Measurements from ENCODE around the gene ZHX3.

The ZHX3 gene

DNA sequence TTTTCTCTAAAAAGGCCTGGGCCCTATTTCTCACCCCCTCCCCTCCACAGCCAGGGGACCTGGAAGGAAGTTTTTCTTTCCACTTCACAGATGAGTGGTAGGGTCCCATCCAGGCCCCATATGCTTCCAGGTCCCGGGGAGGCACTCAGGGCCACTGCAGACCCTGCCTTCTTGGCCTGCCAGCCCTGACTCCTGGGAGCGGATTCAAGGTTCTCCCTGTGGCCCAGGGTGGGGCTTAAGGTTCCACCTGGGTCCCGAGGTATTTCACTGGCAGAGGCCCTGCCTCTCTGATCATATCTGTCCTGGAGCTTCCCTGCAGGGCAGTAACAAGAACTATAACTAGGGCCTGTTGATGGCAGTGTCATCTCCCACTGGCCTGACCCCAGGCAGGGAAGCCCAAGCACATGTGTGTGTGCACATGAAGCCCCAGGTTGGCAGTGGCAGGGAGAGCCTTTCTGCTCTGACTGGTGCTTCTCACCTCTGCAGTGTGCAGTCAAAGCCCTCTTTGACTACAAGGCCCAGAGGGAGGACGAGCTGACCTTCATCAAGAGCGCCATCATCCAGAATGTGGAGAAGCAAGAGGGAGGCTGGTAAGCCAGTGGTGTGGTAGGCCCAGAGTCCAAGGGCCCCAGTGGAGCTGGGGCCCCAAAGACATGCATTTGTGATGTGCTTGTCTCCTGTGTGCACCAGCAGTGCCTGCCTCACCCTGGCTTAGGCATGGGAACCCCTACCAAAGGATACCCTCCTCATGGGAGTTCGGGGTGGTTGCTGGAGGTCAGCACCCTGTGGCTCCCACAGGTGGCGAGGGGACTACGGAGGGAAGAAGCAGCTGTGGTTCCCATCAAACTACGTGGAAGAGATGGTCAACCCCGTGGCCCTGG is 149.0 kb downstream of the ZHX3 start:
- no peak for DNase-seq

DNA sequence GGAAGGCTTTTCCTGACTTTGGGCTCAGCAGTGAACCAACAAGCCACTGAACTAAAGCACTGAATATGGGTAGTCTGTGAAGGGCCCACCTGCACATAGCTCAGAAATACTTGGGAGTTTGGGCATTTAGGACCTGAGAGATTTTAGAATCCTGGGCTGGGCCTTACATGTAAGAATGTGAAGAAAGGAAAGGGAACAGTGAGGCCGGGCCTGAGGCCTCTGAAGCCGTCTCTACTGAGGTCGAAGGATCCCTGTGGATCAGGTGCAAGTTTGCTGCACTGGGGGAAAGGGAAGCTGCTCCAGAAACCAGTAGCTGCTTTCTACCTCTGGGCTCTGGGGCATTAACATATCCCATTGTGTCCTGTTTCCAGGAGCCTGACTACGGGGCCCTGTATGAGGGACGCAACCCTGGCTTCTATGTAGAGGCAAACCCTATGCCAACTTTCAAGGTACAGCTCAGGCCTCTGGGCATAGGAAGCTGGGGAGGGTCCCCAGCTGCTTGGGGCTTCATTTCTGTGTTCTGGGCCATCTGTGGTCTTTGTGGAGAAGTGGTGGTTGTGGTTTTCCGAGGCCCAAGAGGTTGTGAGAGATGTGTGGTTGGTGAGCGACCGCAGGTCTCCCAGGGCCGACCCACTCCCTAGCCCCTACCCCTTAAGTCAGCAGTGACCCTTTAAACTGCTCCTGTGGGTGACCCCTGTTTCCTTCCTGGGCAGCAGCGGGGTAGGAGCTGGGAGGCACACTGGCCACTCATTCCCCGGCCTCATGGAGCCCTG is 149.9 kb downstream of the ZHX3 start:
- no peak for DNase-seq

DNA sequence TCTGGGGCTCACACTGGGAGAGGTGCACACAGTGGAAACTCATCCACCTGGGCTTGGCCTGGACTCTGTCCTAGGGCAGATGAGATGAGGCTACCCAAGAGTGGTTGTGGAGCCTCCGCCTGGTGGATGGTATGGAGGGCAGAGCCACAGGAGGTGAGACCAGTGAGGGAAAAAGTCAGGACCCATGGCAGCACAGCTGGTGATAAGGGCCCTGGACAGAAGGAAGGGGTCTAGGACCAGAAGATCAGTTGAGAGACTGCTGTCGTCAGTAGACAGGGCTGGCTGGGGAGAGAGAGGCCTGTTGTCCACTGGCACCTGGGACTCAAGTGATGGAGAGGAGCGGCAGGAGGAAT is 150.4 kb downstream of the ZHX3 start:
- DNase-seq, result no peak

DNA sequence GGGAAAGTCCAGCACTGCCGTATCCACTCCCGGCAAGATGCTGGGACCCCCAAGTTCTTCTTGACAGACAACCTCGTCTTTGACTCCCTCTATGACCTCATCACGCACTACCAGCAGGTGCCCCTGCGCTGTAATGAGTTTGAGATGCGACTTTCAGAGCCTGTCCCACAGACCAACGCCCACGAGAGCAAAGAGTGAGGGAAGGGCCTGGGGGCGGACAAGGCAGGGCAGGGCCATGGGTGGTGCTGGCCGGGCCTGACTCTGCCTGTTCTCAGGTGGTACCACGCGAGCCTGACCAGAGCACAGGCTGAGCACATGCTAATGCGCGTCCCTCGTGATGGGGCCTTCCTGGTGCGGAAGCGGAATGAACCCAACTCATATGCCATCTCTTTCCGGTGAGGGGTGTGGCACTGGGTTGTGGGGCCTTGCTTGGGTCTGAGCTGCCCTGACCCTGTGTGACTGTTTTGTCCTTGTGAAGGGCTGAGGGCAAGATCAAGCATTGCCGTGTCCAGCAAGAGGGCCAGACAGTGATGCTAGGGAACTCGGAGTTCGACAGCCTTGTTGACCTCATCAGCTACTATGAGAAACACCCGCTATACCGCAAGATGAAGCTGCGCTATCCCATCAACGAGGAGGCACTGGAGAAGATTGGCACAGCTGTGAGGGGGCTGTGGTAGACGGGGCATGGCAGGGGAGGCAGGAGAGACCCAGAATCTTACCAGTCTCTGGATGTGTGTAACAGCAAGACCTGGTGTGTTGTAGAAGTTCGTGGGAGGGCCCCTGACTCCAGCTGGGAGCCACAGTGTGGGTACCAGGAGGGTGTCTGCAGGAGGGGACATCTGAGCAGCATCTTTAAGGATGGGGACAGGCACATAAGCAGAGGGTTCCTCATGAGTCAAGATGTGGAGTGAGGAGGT is 151.1 kb downstream of the ZHX3 start:
- no peak for DNase-seq

DNA sequence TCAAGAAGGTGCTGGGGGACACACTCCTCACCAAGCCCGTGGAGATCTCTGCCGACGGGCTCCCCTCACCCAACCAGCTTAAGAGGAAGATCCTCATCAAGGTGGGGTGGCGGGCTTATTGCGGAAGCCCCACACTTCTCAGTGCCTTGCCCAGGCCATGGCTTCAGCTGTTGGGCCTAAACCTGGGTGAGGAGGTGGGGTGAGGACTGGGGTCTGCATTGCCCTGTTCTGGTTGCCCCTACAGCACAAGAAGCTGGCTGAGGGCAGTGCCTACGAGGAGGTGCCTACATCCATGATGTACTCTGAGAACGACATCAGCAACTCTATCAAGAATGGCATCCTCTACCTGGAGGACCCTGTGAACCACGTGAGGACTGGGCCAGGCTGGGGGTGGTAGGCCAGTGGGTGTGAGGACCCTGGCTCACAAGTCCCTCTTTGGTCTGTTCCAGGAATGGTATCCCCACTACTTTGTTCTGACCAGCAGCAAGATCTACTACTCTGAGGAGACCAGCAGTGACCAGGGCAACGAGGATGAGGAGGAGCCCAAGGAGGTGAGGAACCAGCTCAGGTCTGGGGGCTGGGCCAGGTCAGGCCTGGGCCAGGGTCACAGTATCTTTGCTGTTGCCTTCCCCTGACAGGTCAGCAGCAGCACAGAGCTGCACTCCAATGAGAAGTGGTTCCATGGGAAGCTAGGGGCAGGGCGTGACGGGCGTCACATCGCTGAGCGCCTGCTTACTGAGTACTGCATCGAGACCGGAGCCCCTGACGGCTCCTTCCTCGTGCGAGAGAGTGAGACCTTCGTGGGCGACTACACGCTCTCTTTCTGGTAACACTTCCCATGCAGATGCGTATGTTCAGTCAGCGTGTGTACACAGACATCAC is 152.3 kb downstream of the ZHX3 start:
- DNase-seq, result no peak

DNA sequence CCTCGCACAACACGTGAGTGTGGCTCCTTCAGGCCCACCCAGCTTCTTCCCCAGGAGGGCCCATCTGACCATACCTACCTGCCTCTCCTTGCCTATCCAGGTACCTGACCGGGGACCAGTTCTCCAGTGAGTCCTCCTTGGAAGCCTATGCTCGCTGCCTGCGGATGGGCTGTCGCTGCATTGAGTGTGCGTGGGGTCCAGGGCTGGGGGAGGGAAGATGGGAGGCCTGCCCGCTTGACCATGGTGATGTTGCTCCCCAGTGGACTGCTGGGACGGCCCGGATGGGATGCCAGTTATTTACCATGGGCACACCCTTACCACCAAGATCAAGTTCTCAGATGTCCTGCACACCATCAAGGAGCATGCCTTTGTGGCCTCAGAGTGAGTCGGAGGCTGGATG is 153.7 kb downstream of the ZHX3 start:
- DNase-seq, result no peak

DNA sequence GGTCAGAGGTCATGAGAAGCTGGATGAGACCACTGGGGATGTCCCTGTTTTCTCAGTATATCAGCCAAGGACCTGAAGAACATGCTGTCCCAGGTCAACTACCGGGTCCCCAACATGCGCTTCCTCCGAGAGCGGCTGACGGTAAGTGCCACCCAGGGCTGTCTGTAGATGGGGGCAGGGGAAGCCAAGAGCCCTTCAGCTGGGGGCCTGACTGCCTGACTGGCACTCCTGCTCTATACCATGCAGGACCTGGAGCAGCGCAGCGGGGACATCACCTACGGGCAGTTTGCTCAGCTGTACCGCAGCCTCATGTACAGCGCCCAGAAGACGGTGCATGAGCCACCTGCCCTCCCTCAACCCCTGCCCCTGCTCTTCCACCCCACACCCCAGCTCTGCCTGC is 155.1 kb downstream of the ZHX3 start:
- DNase-seq, result no peak

DNA sequence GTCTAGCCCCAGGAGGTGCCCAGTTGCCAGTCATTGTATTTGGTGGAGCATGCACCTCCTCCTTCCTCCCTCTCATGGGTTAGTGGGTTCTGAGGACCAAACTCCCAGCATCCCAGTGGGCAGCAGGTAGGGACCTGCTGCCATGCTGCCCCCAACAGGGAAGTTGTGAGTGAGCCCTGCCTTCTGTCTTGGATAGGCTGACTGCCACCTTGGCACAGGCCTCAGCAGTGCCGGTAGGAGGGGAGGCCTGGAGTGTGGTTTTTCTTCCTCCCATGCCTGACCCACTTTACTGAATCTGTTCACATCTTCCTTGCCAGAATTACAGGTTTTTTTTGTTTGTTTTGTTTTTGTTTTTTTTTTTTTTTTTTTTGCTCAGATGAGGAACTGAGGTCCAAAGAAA is 155.6 kb downstream of the ZHX3 start:
- DNase-seq, result no peak

DNA sequence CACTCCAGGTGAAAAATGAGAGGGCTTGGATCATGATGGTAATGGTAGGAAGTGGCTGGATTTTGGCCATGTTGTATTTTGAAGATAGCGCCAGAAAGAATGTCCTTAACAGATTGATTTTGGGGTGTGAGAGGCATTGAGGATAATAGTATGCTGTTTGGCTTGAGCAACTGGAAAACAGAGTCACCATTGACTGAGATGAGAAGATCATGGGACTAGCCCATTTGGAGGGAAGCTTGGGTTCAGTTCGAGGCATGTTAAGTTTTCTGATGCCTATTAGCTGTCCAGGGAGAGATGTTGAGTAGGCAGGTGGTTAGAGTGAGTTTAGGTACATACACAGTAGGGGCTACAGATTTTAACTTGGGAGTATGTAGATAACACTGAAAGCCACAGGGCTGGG is 156.8 kb downstream of the ZHX3 start:
- DNase-seq, result no peak

DNA sequence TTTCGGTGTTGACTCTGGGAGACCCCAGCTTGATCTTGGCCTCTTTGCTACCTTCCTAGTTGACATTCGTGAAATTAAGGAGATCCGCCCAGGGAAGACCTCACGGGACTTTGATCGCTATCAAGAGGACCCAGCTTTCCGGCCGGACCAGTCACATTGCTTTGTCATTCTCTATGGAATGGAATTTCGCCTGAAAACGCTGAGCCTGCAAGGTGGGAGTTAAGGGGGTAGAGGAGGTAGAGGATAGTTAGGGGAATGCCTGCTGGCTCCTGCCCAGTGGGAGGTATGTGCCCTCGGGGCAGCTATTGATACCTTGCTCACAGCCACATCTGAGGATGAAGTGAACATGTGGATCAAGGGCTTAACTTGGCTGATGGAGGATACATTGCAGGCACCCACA is 158.0 kb downstream of the ZHX3 start:
- no peak for DNase-seq

DNA sequence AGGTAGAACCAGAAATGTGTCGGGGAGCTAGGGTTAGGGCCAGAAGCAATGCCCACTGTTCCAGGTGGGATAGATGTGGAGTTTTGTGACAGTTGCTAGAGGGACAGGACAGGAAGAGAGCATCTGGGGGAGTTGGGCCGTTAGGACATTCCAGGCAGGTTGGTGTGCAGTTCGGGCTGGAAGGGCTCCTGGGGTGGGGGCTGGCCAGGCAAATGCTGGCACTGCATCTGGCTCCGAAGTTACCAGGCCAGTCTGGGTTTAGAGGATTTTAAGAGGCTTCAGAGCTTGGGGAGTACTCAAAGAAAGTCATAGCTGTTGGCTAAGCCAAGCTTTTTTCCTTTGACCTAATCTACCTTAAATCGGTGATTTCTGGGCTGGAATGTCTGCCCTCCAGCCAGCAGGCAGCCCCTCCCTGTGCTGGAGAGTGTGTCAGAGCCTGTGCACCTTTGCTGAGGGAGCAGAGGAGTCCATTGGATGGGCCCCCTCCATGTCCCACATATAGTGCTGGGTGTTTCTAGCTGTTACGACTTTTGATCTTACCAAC is 159.4 kb downstream of the ZHX3 start:
- DNase-seq, result no peak

DNA sequence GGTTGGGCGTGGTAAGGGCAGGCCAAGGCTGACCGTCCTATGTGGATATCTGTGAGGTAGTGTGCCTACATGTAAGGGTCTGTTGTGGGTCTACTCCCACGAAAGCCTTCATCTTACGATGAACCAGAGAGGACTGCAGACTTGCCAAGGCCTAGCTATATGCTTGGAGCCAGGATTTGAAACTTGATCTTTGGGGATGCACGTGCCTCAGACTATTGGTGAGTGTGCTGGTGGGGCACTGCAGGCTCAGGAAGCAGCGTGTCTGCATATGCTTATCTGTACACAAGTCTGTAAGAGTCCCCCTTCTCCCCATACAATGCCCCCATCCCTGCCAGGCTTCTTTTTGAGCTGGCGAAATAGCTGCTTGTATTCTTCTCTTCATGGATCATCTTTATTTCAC is 162.3 kb downstream of the ZHX3 start:
- DNase-seq, result no peak

DNA sequence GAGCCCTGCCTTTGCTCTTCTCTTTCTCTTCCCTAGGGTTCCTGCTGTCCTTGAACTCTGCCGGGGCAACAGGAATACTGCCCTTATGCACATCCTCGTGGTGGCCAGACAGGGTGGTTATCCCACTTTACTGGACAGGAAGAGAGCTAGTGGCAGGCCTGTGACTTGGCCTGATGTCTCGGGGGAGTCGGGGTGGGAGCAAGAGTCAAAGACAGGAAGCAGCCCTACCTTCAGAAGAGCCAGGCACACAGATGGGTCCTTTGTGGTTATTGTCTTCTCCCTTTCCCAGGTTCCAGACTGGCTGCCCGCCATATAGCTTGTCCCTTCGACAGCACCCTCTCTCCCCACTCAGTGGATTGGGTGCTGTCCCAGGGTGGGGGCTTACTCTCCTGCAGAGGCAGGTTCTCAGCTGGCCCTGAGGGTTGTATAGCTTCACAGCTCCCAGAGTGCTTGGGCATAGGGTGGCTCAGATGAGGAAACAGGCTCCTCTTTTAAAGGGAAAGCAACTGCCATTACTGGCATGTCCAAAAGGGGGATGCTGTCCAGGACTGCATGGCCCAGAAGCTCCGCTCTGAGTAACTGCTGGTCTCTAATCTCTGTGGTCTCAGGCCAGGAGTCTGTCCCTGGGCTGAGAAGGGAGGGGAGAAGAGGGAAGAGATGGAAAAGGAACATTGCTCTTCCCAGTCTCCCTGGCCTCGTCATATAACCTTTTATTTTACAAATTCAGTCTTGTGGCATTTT is 162.9 kb downstream of the ZHX3 start:
- DNase-seq, result no peak

DNA sequence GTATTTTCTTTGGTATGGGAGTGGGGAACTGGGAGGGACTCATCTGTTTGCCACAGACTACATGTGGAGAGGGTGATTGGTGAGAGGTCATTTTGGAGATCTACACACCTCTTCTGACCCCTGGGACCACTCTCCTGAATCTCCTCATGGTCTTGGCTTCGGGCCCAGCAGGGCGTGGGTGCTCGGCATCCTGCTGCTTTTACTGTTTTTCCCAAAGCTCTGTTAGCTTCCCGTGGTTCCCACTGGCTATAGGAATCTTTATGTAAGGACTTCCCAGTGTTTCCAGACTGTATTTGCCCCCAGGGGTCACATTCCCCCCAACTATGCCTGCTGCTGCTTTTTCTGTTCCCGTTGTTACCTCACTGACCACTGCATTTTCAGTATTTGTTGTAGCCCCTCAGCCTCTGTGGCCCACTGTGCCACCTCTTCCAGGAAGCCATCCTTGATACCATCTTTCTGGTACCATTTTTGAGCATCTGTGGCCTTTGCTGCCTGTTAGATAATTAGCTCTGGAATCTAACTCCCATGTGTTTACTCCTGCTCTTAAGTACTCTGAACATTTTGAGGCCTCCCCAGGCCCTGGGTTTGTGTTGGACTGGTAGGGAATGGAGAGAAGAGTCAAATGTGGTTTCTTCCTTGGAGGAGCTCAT is 165.3 kb downstream of the ZHX3 start:
- DNase-seq, result no peak

DNA sequence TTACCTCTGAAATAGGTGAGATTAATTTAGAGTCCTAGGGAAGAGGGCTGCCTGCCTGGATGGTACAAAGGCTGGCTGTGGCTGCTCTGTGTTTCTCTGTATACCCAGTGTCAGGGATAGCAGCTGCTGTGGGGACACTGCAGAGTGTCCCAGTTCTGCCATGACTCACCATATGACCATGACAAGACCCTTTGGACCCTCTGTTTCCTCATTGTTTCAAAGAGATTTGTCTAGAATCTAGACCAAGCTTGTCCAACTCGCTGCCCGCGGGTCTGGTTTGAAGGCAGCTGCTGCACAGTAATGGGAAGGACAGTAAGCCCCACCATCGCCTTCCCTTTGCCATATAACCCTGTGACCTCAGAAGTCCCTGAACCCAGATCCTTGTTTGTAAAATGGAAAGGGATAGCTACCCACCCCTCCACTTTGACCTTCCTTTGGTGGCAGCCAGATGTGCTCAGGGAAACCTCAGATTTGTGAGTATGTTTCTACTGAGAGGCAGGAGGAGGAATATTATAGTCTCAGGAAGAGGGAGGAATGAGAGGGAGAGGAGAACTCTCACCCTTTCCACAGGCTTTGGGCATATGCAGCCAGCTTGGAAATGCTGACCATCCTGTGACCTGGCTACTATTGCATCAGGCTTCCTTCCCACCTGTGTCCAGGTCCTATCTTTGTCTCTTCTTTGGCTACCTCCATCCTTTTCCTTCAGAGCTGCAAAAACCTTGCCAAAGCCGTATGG is 166.2 kb downstream of the ZHX3 start:
- no peak for DNase-seq

DNA sequence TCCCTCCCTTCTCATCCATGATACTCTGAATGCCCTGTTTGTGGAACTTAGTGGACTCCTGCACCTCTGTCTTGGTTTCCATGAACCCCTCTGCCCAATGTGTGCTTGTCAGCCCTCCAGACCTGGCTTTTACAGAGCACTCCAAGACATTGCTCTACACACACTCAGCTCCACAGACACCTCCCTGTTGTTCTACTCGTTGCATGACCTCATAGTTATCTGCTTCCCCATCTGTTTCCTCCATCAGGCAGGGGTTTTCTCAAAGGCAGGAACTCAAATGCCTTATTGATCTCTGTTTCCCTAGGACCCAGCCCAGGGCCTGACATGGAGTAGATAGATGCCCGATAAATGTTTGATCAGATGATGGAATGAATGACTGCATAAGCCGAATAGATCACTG is 166.9 kb downstream of the ZHX3 start:
- DNase-seq, result peak in 1 of 6 experiments; percentile 11

DNA sequence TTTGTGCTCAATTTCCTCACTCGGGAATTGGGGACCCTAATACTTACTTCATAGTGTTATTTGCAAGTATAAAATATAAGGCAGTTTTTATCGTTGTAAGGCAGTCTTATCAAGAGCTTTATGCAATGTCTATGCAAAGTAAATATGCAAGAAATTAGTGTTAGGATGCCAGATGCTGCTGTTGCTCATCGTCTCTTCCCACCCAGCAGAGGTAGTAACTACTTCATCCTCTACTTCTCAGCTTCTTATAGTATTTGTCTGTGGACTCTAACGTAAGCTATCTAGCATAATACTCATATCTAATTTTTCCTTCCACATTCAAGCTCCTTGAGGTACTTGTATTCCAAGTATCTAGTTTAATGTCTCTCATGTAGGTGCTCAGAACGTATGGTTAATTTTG is 168.6 kb downstream of the ZHX3 start:
- DNase-seq, result no peak

DNA sequence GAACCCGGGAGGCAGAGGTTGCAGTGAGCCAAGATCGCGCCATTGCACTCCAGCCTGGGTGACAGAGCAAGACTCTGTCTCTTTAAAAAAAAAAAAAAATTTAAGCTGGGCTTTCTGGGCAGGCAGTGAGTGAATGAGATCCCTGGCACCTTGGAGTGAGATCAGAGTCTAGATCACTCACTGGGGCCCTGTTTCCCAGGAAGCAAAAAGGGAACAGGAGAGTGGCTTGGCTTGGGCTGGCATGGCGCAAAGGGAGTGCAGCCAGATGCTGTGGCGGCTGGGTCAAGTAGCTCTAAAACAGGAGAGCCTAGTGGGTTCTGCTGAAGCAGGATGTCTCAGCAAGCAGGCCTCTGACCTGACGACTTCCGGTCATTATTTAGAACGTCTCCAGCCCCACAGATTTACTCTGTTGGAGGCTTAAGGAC is 169.8 kb downstream of the ZHX3 start:
- no peak for DNase-seq

DNA sequence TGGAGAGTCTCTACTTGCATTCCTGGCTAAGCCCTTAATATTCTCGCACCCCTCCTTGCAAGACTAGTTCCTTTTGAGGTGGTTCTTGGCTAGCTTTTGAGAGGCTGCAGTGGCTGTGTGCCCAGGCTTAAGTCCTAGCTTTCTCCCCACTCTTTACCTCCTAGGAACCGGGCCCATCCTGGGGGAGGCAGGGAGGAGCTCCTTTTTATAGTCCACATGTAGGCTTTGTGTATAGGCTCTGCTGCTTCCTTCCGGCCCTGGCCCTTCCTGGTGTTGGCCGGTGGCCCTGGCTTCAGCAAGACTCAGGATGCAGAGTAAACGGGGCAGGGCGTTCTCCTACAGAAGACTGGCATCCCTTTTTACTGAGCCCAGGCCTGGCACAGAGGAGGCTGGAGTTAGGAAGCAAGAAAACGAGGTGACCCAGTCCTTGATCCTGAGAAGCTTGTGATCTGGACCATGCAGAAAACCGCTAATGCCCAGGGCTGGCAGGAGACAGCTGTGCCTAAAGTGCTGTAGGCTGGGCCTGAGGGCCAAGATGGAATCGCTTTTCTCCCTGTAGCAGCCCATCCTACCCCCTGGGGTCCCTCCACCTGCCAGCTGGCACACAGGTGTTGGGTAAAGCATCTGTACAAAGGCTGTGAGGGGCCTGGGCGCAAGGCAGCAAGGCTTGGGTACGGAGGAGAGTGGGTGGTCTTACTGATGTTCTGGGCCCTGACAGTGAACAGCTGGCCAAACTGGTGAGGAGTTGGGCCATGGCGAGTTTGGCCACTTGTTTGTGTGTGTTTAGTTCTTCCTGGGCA is 171.5 kb downstream of the ZHX3 start:
- no peak for DNase-seq
